ENCODE measurements around the gene DOCK6. TPM values are rescaled to one million over a fixed set of nuclear protein-coding genes. Genes with fewer than 3 reads are reported as not detected.

The DOCK6 gene
- total and polyA plus RNA-seq, 2 of the 13 experiments (the other 11 are each of a cell fraction or from before 2014, with no cell fraction given) = 5.4 to 38.1 TPM

- no peak for TF ChIP-seq ZBTB44 (CRISPR knock-in tag; IDR thresholded peaks at IDR 0.05)
- no peak for TF ChIP-seq ZNF703 (CRISPR knock-in tag; IDR thresholded peaks at IDR 0.05; ENCODE audit: borderline replicate concordance)
- peak; percentile 94 for TF ChIP-seq FOXO1 (CRISPR knock-in tag; IDR thresholded peaks at IDR 0.05)
- TF ChIP-seq CHD4 (IDR thresholded peaks at IDR 0.05; ENCODE audit: borderline replicate concordance, low read length) = no peak
- 0 out of 2 replicates have a peak, but pooled peaks have one; percentile 57 for TF ChIP-seq SNAI1 (CRISPR knock-in tag; IDR thresholded peaks at IDR 0.05; ENCODE audit: borderline replicate concordance)
- TF ChIP-seq ZNF235 (CRISPR knock-in tag; IDR thresholded peaks at IDR 0.05; ENCODE audit: borderline replicate concordance) = no peak
- peak; percentile 89 for TF ChIP-seq ATF3 (CRISPR knock-in tag; IDR thresholded peaks at IDR 0.05)
- no peak for TF ChIP-seq ZUFSP (CRISPR knock-in tag; IDR thresholded peaks at IDR 0.05; ENCODE audit: borderline replicate concordance)
- TF ChIP-seq CENPX (CRISPR knock-in tag; IDR thresholded peaks at IDR 0.05) = no peak
- TF ChIP-seq ZNF407 (CRISPR knock-in tag; IDR thresholded peaks at IDR 0.05; ENCODE audit: not compliant biosample characterization) = no peak
- no peak for TF ChIP-seq TCF12 (IDR thresholded peaks at IDR 0.05)
- TF ChIP-seq TCF12 (CRISPR knock-in tag; IDR thresholded peaks at IDR 0.05) = peak; percentile 99
- peak; percentile 41; the same call in 1 of the 2 replicates for TF ChIP-seq POLR2AphosphoS5 (IDR thresholded peaks at IDR 0.05; ENCODE audit: low read depth, low read length)
- TF ChIP-seq SNAPC2 (CRISPR knock-in tag; IDR thresholded peaks at IDR 0.05) = peak; percentile 93
- TF ChIP-seq ZNF83 (CRISPR knock-in tag; IDR thresholded peaks at IDR 0.05; ENCODE audit: borderline replicate concordance) = peak; percentile 86; the same call in 1 of the 2 replicates
- peak; percentile 29; the same call in 1 of the 2 replicates for TF ChIP-seq GATA4 (IDR thresholded peaks at IDR 0.05; ENCODE audit: borderline replicate concordance, low read depth)
Observed at GRCh38 chr19:11265785-11266236, 3.5 kb upstream of the DOCK6 start (continued).

Data from HepG2 (cell line).